IMR-90 (cell line): ENCODE measurements around the gene COX8C. TPM values are rescaled to one million over a fixed set of nuclear protein-coding genes. Genes with fewer than 3 reads are reported as not detected.

Source experiments
- ATAC-seq: fragments of 200-7000 bp; cut with Tn5 transposase; 2 replicates; pipeline ENCODE4 v1.9.1; 2020; ENCODE audit warnings: low read depth, mild to moderate bottlenecking, moderate library complexity
- BruUV-seq: library from RNA; stranded (reverse); fragments of 400-500 nt; replicated peaks from 2 replicates; lab custom pipeline; 2021; lab: Mats Ljungman, UMichigan
- CTCF ChIA-PET: fragments of 300-600 bp; formaldehyde crosslinking; extraction: SDS; loops from one replicate; lab custom pipeline; 2021; ENCODE audit warnings: antibody characterized with exemption; lab: Yijun Ruan, JAX
- POLR2A ChIA-PET: fragments of 300-600 bp; sonication (Branson Sonifier 250); formaldehyde crosslinking; loops from one replicate; lab custom pipeline; 2022; ENCODE audit warnings: antibody characterized with exemption; ENCODE audit not compliant: unreplicated experiment; lab: Charles Lee
- DNase-seq: peaks from one replicate; pipeline ENCODE4 v3.0.0; 2013
- H2AFZ ChIP-seq: replicated peaks from 2 replicates; pipeline ENCODE3; 2013; ENCODE audit warnings: low read length, mild to moderate bottlenecking; ENCODE audit not compliant: poor library complexity
- H2AK5ac ChIP-seq: 2 replicates; pipeline ENCODE4 v1.6.1; 2013; ENCODE audit warnings: low read depth, low read length, inconsistent platforms
- H2AK9ac ChIP-seq: replicated peaks from 2 replicates; pipeline ENCODE3; 2013; ENCODE audit warnings: mild to moderate bottlenecking, low read depth, low read length, moderate library complexity; ENCODE audit not compliant: poor library complexity
- H2BK120ac ChIP-seq: 2 replicates; pipeline ENCODE4 v1.6.1; 2013; ENCODE audit warnings: low read depth, low read length, inconsistent platforms
- H2BK15ac ChIP-seq: 3 replicates; pipeline ENCODE4 v1.6.1; 2013; ENCODE audit warnings: low read depth, low read length, inconsistent platforms
- H2BK20ac ChIP-seq: 2 replicates; pipeline ENCODE4 v1.6.1; 2013; ENCODE audit warnings: low read depth, mild to moderate bottlenecking, inconsistent platforms, low read length, moderate library complexity
- H2BK5ac ChIP-seq: 2 replicates; pipeline ENCODE4 v1.6.1; 2013; ENCODE audit warnings: mild to moderate bottlenecking, low read depth, low read length, inconsistent platforms; ENCODE audit not compliant: poor library complexity, severe bottlenecking
- H3K14ac ChIP-seq: replicated peaks from 2 replicates; pipeline ENCODE4 v1.6.1; 2013; ENCODE audit warnings: low read depth, low read length, inconsistent platforms
- H3K18ac ChIP-seq: 2 replicates; pipeline ENCODE4 v1.6.1; 2013; ENCODE audit warnings: low read depth, low read length, control low read depth
- H3K23ac ChIP-seq: 2 replicates; pipeline ENCODE4 v1.6.1; 2013; ENCODE audit warnings: low read depth, low read length, inconsistent platforms
- H3K27ac ChIP-seq: 2 replicates; pipeline ENCODE4 v1.5.1; 2013; ENCODE audit warnings: mild to moderate bottlenecking, control low read depth, low read length; ENCODE audit not compliant: insufficient read depth
- H3K27me3 ChIP-seq: 2 replicates; pipeline ENCODE4 v1.6.1; 2013; ENCODE audit warnings: low read length; ENCODE audit not compliant: control insufficient read depth, insufficient read depth
- H3K36me3 ChIP-seq: 2 replicates; pipeline ENCODE4 v1.6.1; 2013; ENCODE audit warnings: low read length, mixed read lengths; ENCODE audit not compliant: control insufficient read depth, insufficient read depth
- H3K4ac ChIP-seq: 2 replicates; pipeline ENCODE4 v1.6.1; 2013; ENCODE audit warnings: low read depth, low read length, inconsistent platforms
- H3K4me1 ChIP-seq: 2 replicates; pipeline ENCODE4 v1.6.1; 2013; ENCODE audit warnings: low read length, mixed read lengths; ENCODE audit not compliant: control insufficient read depth, insufficient read depth
- H3K4me2 ChIP-seq: 2 replicates; pipeline ENCODE4 v1.6.1; 2013; ENCODE audit warnings: low read depth, mild to moderate bottlenecking, control low read depth, low read length, moderate library complexity
- H3K4me3 ChIP-seq: 2 replicates; pipeline ENCODE4 v1.5.1; 2013; ENCODE audit warnings: low read depth, mild to moderate bottlenecking, control low read depth, low read length, moderate library complexity; ENCODE audit not compliant: insufficient read depth
- H3K56ac ChIP-seq: 2 replicates; pipeline ENCODE4 v1.6.1; 2013; ENCODE audit warnings: low read length, inconsistent platforms; ENCODE audit not compliant: insufficient read depth; ENCODE audit errors: extremely low read depth
- H3K79me1 ChIP-seq, 2 experiments: 2 replicates each; pipeline ENCODE4 v1.6.1; 2013; ENCODE audit warnings: low read length in 2 of 2, inconsistent platforms in 1 of 2, low read depth in 1 of 2
- H3K9ac ChIP-seq: 2 replicates; pipeline ENCODE4 v1.6.1; 2013; ENCODE audit warnings: low read depth, low read length, control low read depth
- H3K9me1 ChIP-seq: 2 replicates; pipeline ENCODE4 v1.6.1; 2013; ENCODE audit warnings: low read length, inconsistent platforms; ENCODE audit not compliant: insufficient read depth
- H3K9me3 ChIP-seq: 2 replicates; pipeline ENCODE4 v1.6.1; 2013; ENCODE audit warnings: low read length; ENCODE audit not compliant: control insufficient read depth, insufficient read depth
- H4K20me1 ChIP-seq: 2 replicates; pipeline ENCODE4 v1.6.1; 2013; ENCODE audit warnings: low read length, inconsistent platforms; ENCODE audit not compliant: insufficient read depth
- H4K5ac ChIP-seq: 2 replicates; pipeline ENCODE4 v1.6.1; 2013; ENCODE audit warnings: mild to moderate bottlenecking, low read depth, low read length, control low read depth
- H4K8ac ChIP-seq, 2 experiments: 2 replicates each; pipeline ENCODE4 v1.6.1; 2013; ENCODE audit warnings: low read depth in 2 of 2, low read length in 2 of 2, control low read depth in 1 of 2, inconsistent platforms in 1 of 2
- H4K91ac ChIP-seq: 2 replicates; pipeline ENCODE4 v1.6.1; 2013; ENCODE audit warnings: low read depth, low read length, inconsistent platforms; ENCODE audit not compliant: insufficient read depth
- CEBPB ChIP-seq: IDR thresholded peaks from 2 replicates; pipeline ENCODE4 v1.6.1; 2012; ENCODE audit warnings: low read depth, low read length, improper control_type of control experiment
- FOS ChIP-seq: fragments of 150-350 bp; IDR thresholded peaks from 2 replicates; pipeline ENCODE4 v1.6.1; 2016; ENCODE audit warnings: low read depth, low read length
- WGBS, 2 experiments: methylation state at CpG; one replicate each; pipeline versions ENCODE4 v1.1.5 to v1.1.7; 2013; ENCODE audit warnings: missing lambda C conversion rate in 2 of 2; ENCODE audit not compliant: insufficient read length in 1 of 2; ENCODE audit errors: extremely low coverage in 2 of 2; 5-methylcytosine and 5-hydroxymethylcytosine counted together
- dilution Hi-C: fragments of 300-500 bp; cut with HindIII; formaldehyde crosslinking; loops from one replicate; pipeline ENCODE4 v1.14.3; 2018; ENCODE audit warnings: low sequenced_read_pairs; ENCODE audit not compliant: unreplicated experiment
- in situ Hi-C: fragments of 300-500 bp; cut with MboI; formaldehyde crosslinking; loops from 3 replicates; pipeline ENCODE4 v1.14.3; 2019; ENCODE audit warnings: low sequenced_read_pairs, inconsistent platforms, mixed read lengths
- intact Hi-C: fragments of 100-400 bp; cut with micrococcal nuclease; formaldehyde crosslinking; loops from 2 replicates; pipeline ENCODE4 v1.10.0; 2022
- polyA plus RNA-seq, 3 experiments: library from polyadenylated mRNA; depleted of rRNA; stranded (reverse); fragments of >200 nt; gene quantifications; 2 replicates each; pipeline ENCODE4 v1.2.3, GENCODE V29; 2012; ENCODE audit warnings: low replicate concordance in 1 of 3
- total RNA-seq: library from RNA; depleted of rRNA; stranded (reverse); fragments of >200 nt; gene quantifications from 2 replicates; pipeline ENCODE4 v1.2.3, GENCODE V29; 2012

Gene COX8C
- total and polyA plus RNA-seq, 2 of the 4 experiments (the other 2 are of a cell fraction), result not detected

DNA sequence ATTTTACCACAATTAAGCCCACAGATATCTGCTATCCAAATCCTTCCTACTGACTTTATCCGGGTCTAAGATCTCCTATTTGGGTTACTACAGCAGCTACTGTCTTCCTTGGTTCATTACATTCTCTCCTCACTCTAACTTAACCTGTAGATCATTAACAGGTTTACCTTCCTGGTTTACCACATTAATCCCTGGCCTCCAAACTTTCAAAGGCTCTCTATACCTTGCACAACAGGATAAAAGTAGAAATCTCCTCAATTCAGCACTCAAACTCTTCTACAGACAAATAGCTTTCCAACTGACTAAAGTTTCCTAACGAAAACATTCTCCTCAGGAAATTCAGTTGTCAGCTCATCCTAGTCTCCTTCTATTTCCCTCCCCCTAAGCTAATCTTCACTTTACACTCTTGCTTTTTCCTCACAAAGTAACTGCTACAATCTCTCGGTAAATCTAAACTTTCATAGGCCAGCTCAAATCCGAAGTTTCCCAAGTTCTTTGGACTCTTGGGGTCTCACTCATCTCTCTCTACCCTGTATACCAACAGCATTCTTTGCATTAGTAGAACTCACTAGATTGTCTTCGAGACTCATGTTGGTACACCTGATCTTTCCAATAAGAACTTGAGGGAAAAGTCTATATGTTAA, 16.9 kb upstream of the COX8C start:
- H3K9me3 ChIP-seq, result no peaks in the 10 kb centered on the region
- WGBS, 2 experiments, result 81% methylated on average over 4 of the region's 5 CpGs; no CpG with 5 or more reads in 1 of the 2 experiments

More for the DNA sequence above, 16.9 kb upstream of the COX8C start:
- peaks cover 42% of the 10 kb centered on the region for H4K20me1 ChIP-seq
- H3K14ac ChIP-seq, result no peak overlapping the region
- H3K4me1 ChIP-seq, result no peaks in the 10 kb centered on the region
- no peak overlapping the region for H3K4ac ChIP-seq
- H3K27me3 ChIP-seq, result no peaks in the 10 kb centered on the region
- H3K4me3 ChIP-seq, result no peak overlapping the region
- CTCF ChIA-PET, result interaction anchor here (0.6 kb wide), 1 partner anchor 88 kb away, joined by 3 read pairs; no protein-coding TSS in a partner anchor
- no peak overlapping the region for H2BK20ac ChIP-seq
- H3K56ac ChIP-seq, result no peak overlapping the region
- H2BK15ac ChIP-seq, result no peak overlapping the region
- H3K9me1 ChIP-seq, result no peaks in the 10 kb centered on the region
- no peak overlapping the region for H3K23ac ChIP-seq
- H2BK5ac ChIP-seq, result no peak overlapping the region
- no peak overlapping the region for H3K27ac ChIP-seq
- dilution Hi-C loops (no loop called here), in situ Hi-C loops (no loop called here), intact Hi-C loops (loop anchor here (5.0 kb wide), 2 partner anchors 218 to 752 kb away; partner anchors contain the start of genes DDX24 and IFI27L1)
- no peak overlapping the region for H4K8ac ChIP-seq
- TF ChIP-seq FOS, result no peak
- no peak for TF ChIP-seq CEBPB
- no peak overlapping the region for H3K9ac ChIP-seq
- ATAC-seq (no peak), DNase-seq (no peak)
- no peak overlapping the region for H3K4me2 ChIP-seq
- no peak overlapping the region for H2AFZ ChIP-seq
- no peak overlapping the region for H2BK120ac ChIP-seq
- H4K91ac ChIP-seq, result no peak overlapping the region
- POLR2A ChIA-PET, result no interaction called here
- H3K18ac ChIP-seq, result no peak overlapping the region
- peaks cover 0 to 43% of the 10 kb centered on the region in 2 experiments; a peak in 2 of 4 replicates for H3K79me1 ChIP-seq
- no peaks in the 10 kb centered on the region for H3K36me3 ChIP-seq
- no peak overlapping the region for H2AK9ac ChIP-seq
- no peak overlapping the region for H2AK5ac ChIP-seq
- H4K5ac ChIP-seq, result no peak overlapping the region
- BruUV-seq, result no TSS peak
